HepG2 (cell line): ENCODE results near the gene DDX24. TPM values are rescaled to one million over a fixed set of nuclear protein-coding genes. Genes with fewer than 3 reads are reported as not detected.

ENCODE experiments used
- ARID4A ChIP-seq: sonication (generic); formaldehyde crosslinking; IDR thresholded peaks from 2 replicates; pipeline ENCODE4 v1.5.0; 2020; ENCODE audit warnings: mild to moderate bottlenecking, missing genetic modification reagents, borderline replicate concordance
- CBX1 ChIP-seq: IDR thresholded peaks from one replicate; pipeline ENCODE4 v1.6.1; 2016; ENCODE audit warnings: antibody characterized with exemption, low read depth
- CREM ChIP-seq, 2 experiments: sonication (generic) in 1 of 2; formaldehyde crosslinking in 1 of 2; IDR thresholded peaks; 2 replicates each; pipeline versions ENCODE4 v1.4.0 to v1.6.1; 2016 to 2020; ENCODE audit warnings: antibody characterized with exemption in 1 of 2, mild to moderate bottlenecking in 1 of 2, missing genetic modification reagents in 1 of 2
- ERF ChIP-seq: IDR thresholded peaks from 2 replicates; pipeline ENCODE4 v1.6.1; 2018; ENCODE audit warnings: missing biosample characterization, missing genetic modification reagents
- NR2F6 ChIP-seq, 2 experiments: IDR thresholded peaks; 2 replicates each; pipeline ENCODE4 v1.6.1; 2016; ENCODE audit warnings: antibody characterized with exemption in 1 of 2, mild to moderate bottlenecking in 1 of 2
- THAP9 ChIP-seq: sonication (generic); formaldehyde crosslinking; IDR thresholded peaks from 2 replicates; pipeline ENCODE4; 2020; ENCODE audit warnings: missing genetic modification reagents, mild to moderate bottlenecking, borderline replicate concordance
- USF2 ChIP-seq, 2 experiments: sonication (generic) in 1 of 2; formaldehyde crosslinking in 1 of 2; IDR thresholded peaks; 2 replicates each; pipeline versions ENCODE4 v1.5.1 to v1.6.1; 2011 to 2020; ENCODE audit warnings: borderline replicate concordance in 1 of 2, low read depth in 1 of 2, low read length in 1 of 2, mild to moderate bottlenecking in 1 of 2, missing genetic modification reagents in 1 of 2, moderate library complexity in 1 of 2
- ZNF142 ChIP-seq: sonication (generic); formaldehyde crosslinking; IDR thresholded peaks from 2 replicates; pipeline ENCODE4 v1.4.0; 2020; ENCODE audit warnings: missing genetic modification reagents
- ZNF556 ChIP-seq: sonication (generic); formaldehyde crosslinking; IDR thresholded peaks from 2 replicates; pipeline ENCODE4 v1.4.0; 2020; ENCODE audit warnings: mild to moderate bottlenecking, missing genetic modification reagents, borderline replicate concordance
- ZNF678 ChIP-seq: sonication (generic); formaldehyde crosslinking; IDR thresholded peaks from 2 replicates; pipeline ENCODE4 v1.4.0; 2020; ENCODE audit warnings: mild to moderate bottlenecking, missing genetic modification reagents
- polyA plus RNA-seq, 8 experiments: library from polyadenylated mRNA; depleted of rRNA in 3 of 8; stranded (reverse) in 7 of 8; unstranded in 1 of 8; fragments of >200 nt; fragmentation: Illumina TruSeq in 4 of 8; extraction: Trizol in 4 of 8; gene quantifications; 2 replicates each; pipeline versions ENCODE4 v1.2.1 to v1.2.3, GENCODE V29; 2011 to 2016; ENCODE audit warnings: low read depth in 4 of 8, missing spikeins in 1 of 8, mixed read lengths in 1 of 8; ENCODE audit not compliant: insufficient read depth in 1 of 8
- total RNA-seq, 5 experiments: library from RNA; depleted of rRNA; stranded (reverse); fragments of >200 nt; fragmentation: Illumina TruSeq; extraction: Trizol; gene quantifications; 2 replicates each; pipeline ENCODE4 v1.2.3, GENCODE V29; 2016; ENCODE audit warnings: low read depth in 1 of 5

The DDX24 gene
- total and polyA plus RNA-seq, 2 of the 13 experiments (the other 11 are each of a cell fraction or from before 2014, with no cell fraction given), result 67.3 to 149 TPM

- TF ChIP-seq ZNF142, result 0 out of 2 replicates have a peak, but pooled peaks have one; percentile 41
- TF ChIP-seq ERF (CRISPR knock-in tag), result peak; percentile 18; the same call in 1 of the 2 replicates
- TF ChIP-seq ZNF678 (CRISPR knock-in tag), result no peak
- TF ChIP-seq NR2F6 (IDR thresholded peaks at IDR 0.05), result peak; percentile 56; the same call in 1 of the 2 replicates
- peak; percentile 59; the same call in 1 of the 2 replicates for TF ChIP-seq NR2F6 (CRISPR knock-in tag; IDR thresholded peaks at IDR 0.05)
- TF ChIP-seq USF2 (IDR thresholded peaks at IDR 0.05; ENCODE audit: low read depth, low read length), result peak; percentile 63
- peak; percentile 75; the same call in 1 of the 2 replicates for TF ChIP-seq USF2 (CRISPR knock-in tag; IDR thresholded peaks at IDR 0.05; ENCODE audit: borderline replicate concordance)
- TF ChIP-seq ARID4A, result peak; percentile 18; the same call in 1 of the 2 replicates
- TF ChIP-seq CREM (IDR thresholded peaks at IDR 0.05), result no peak
- TF ChIP-seq CREM (CRISPR knock-in tag; IDR thresholded peaks at IDR 0.05), result no peak
- no peak for TF ChIP-seq CBX1
- TF ChIP-seq ZNF556 (CRISPR knock-in tag), result no peak
- 0 out of 2 replicates have a peak, but pooled peaks have one; percentile 19 for TF ChIP-seq THAP9 (CRISPR knock-in tag)
Measured at GRCh38 chr14:94022532-94023411, 58.2 kb downstream of the DDX24 start (continued).
